Suprapubic skin (tissue), 4 donors: ENCODE results near the gene CDC27. TPM values are rescaled to one million over a fixed set of nuclear protein-coding genes. Genes with fewer than 3 reads are reported as not detected.
"Not testable (repeated sequence)": the region's sequence is repeated elsewhere in the genome, so short reads cannot be mapped to it uniquely, and the experiment has no call there.

ENCODE experiments used
- DNase-seq, 2 donors: peaks; one replicate each; pipeline ENCODE4 v3.0.0-alpha.2; 2019; ENCODE audit warnings: low spot score in 2 of 2
- H3K27ac ChIP-seq: fragments of 200-600 bp; sonication (generic); one replicate; pipeline ENCODE4 v1.5.1; 2019
- H3K27me3 ChIP-seq: fragments of 200-600 bp; sonication (generic); one replicate; pipeline ENCODE4 v1.5.1; 2019
- H3K36me3 ChIP-seq: fragments of 200-600 bp; sonication (generic); one replicate; pipeline ENCODE4 v1.5.1; 2019
- H3K4me1 ChIP-seq: fragments of 200-600 bp; sonication (generic); one replicate; pipeline ENCODE4 v1.5.1; 2019
- H3K4me3 ChIP-seq: fragments of 200-600 bp; sonication (generic); one replicate; pipeline ENCODE4 v1.5.1; 2019; ENCODE audit warnings: mild to moderate bottlenecking
- H3K9me3 ChIP-seq: fragments of 200-600 bp; sonication (generic); one replicate; pipeline ENCODE4 v1.5.1; 2019
- EP300 ChIP-seq: sonication (generic); formaldehyde crosslinking; IDR thresholded peaks from one replicate; pipeline ENCODE4 v1.6.1; 2017; ENCODE audit warnings: antibody characterized with exemption
- POLR2A ChIP-seq, 2 donors: fragments of 450-650 bp; IDR thresholded peaks; one replicate each; pipeline ENCODE4 v1.6.1; 2017; ENCODE audit warnings: antibody characterized with exemption in 2 of 2, mild to moderate bottlenecking in 2 of 2, moderate library complexity in 2 of 2
- POLR2AphosphoS5 ChIP-seq, 3 donors: sonication (generic); formaldehyde crosslinking; IDR thresholded peaks; one replicate each; pipeline ENCODE4 v1.6.1; 2017; ENCODE audit warnings: antibody characterized with exemption in 3 of 3
- WGBS: methylation state at CpG from one replicate; pipeline ENCODE4 v1.1.5; 2018; 5-methylcytosine and 5-hydroxymethylcytosine counted together
- total RNA-seq, 4 donors: library from RNA; depleted of rRNA; stranded (reverse); fragments of >200 nt; gene quantifications; one replicate each; pipeline ENCODE4 v1.1.0, GENCODE V29; 2016
- TF ChIP-seq, protein P1 (sequence below), 2 donors: fragments of 200-600 bp in 1 of 2; fragments of 450-650 bp in 1 of 2; sonication (generic) in 1 of 2; IDR thresholded peaks; one replicate each; pipeline ENCODE4 v1.5.1; 2016 to 2019; ENCODE audit warnings: antibody characterized with exemption in 2 of 2, mild to moderate bottlenecking in 1 of 2, moderate library complexity in 1 of 2

The CDC27 gene
- total RNA-seq, 4 donors from 2014 or later: 45.1 to 66.6 (median 52.1) TPM

DNA sequence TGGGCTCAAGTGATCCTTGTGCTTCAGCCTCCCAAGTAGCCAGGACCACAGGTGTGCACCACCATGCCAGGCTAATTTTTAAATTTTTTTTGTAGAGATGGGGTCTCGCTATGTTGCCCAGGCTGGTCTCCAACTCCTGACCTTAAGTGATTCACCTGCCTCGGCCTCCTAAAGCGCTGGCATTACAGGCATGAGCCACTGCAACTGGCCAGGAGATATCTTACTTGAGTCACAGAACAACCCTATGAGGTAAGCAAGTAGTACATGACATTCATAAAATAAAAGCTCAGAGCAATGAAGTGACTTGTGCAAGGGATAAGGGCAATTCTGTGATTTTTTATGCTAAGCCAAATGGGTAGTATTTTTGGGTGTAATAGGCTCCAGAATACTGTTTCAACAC is 57.3 kb downstream of the CDC27 start:
- no peaks in the 10 kb centered on the region for H3K27me3 ChIP-seq
- H3K27ac ChIP-seq: no peak overlapping the region
- no peaks in the 10 kb centered on the region for H3K4me1 ChIP-seq
- peaks cover 68% of the 10 kb centered on the region for H3K36me3 ChIP-seq
- DNase-seq: no peak
- H3K9me3 ChIP-seq: no peaks in the 10 kb centered on the region
- no peak overlapping the region for H3K4me3 ChIP-seq
- 77% methylated on average over 3 of the region's 3 CpGs for WGBS
- TF ChIP-seq POLR2A (IDR thresholded peaks at IDR 0.05) (no peak), POLR2AphosphoS5 (IDR thresholded peaks at IDR 0.05) (no peak), EP300 (no peak)
- TF ChIP-seq, protein P1, sequence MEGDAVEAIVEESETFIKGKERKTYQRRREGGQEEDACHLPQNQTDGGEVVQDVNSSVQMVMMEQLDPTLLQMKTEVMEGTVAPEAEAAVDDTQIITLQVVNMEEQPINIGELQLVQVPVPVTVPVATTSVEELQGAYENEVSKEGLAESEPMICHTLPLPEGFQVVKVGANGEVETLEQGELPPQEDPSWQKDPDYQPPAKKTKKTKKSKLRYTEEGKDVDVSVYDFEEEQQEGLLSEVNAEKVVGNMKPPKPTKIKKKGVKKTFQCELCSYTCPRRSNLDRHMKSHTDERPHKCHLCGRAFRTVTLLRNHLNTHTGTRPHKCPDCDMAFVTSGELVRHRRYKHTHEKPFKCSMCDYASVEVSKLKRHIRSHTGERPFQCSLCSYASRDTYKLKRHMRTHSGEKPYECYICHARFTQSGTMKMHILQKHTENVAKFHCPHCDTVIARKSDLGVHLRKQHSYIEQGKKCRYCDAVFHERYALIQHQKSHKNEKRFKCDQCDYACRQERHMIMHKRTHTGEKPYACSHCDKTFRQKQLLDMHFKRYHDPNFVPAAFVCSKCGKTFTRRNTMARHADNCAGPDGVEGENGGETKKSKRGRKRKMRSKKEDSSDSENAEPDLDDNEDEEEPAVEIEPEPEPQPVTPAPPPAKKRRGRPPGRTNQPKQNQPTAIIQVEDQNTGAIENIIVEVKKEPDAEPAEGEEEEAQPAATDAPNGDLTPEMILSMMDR (IDR thresholded peaks at IDR 0.05): no peak

- not testable (repeated sequence) for H3K9me3 ChIP-seq, DNase-seq, H3K4me1 ChIP-seq, H3K27ac ChIP-seq, H3K4me3 ChIP-seq, H3K27me3 ChIP-seq
- 99% methylated on average over 3 of the region's 3 CpGs for WGBS
- peaks cover 62% of the 10 kb centered on the region for H3K36me3 ChIP-seq
Measured at GRCh38 chr17:47126835-47127234, 62.3 kb downstream of the CDC27 start.

- not testable (repeated sequence) for H3K4me1 ChIP-seq, H3K27me3 ChIP-seq, H3K27ac ChIP-seq, H3K9me3 ChIP-seq, DNase-seq, H3K4me3 ChIP-seq
- WGBS: 92% methylated on average over 2 of the region's 2 CpGs
- peaks cover 46% of the 10 kb centered on the region for H3K36me3 ChIP-seq
Measured at GRCh38 chr17:47123262-47123661, 65.8 kb downstream of the CDC27 start.

- WGBS: 69% methylated on average over 5 of the region's 5 CpGs
- TF ChIP-seq POLR2A (IDR thresholded peaks at IDR 0.05) (no peak), EP300 (no peak)
- H3K9me3 ChIP-seq: no peaks in the 10 kb centered on the region
- no peak for DNase-seq
- no peak overlapping the region for H3K4me3 ChIP-seq
- H3K36me3 ChIP-seq: peaks cover 25% of the 10 kb centered on the region
- no peaks in the 10 kb centered on the region for H3K27me3 ChIP-seq
- no peak overlapping the region for H3K27ac ChIP-seq
- H3K4me1 ChIP-seq: no peaks in the 10 kb centered on the region
Measured at GRCh38 chr17:47120521-47121095, 68.5 kb downstream of the CDC27 start.

- H3K9me3 ChIP-seq: no peaks in the 10 kb centered on the region
- H3K27ac ChIP-seq: no peak overlapping the region
- 50% methylated on average over 2 of the region's 2 CpGs for WGBS
- TF ChIP-seq, protein P1 (IDR thresholded peaks at IDR 0.05): no peak
- TF ChIP-seq POLR2A (IDR thresholded peaks at IDR 0.05) (no peak), POLR2AphosphoS5 (IDR thresholded peaks at IDR 0.05) (no peak), EP300 (no peak)
- no peak overlapping the region for H3K4me3 ChIP-seq
- no peaks in the 10 kb centered on the region for H3K27me3 ChIP-seq
- DNase-seq: no peak
- no peaks in the 10 kb centered on the region for H3K4me1 ChIP-seq
- peaks cover 24% of the 10 kb centered on the region for H3K36me3 ChIP-seq
Measured at GRCh38 chr17:47119746-47120520, 69.2 kb downstream of the CDC27 start.

DNA sequence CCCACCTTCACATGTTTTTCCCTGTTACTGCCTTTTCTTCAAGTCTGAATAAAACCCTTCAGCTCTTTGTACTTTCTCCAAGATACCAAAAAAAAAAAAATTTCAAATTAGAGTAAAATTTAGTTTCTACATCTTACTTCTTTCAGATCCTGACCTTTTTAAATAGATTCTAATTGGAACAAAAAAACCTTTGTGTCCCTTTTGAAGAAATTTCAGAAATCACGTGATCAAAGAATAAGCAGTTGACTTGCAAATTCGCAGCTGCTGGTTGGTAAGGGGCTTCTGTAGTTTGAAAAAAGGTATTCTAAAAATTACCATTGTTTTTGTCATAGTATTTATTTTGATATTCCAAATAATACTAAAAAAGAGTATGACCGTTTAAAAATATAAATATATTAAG is 71.7 kb downstream of the CDC27 start:
- no peak overlapping the region for H3K4me3 ChIP-seq
- peaks cover 19% of the 10 kb centered on the region for H3K36me3 ChIP-seq
- no peak for DNase-seq
- 82% methylated on average over 3 of the region's 3 CpGs for WGBS
- no peak overlapping the region for H3K27ac ChIP-seq
- no peaks in the 10 kb centered on the region for H3K27me3 ChIP-seq
- TF ChIP-seq, protein P1 (IDR thresholded peaks at IDR 0.05): no peak
- TF ChIP-seq EP300 (no peak), POLR2AphosphoS5 (IDR thresholded peaks at IDR 0.05) (no peak), POLR2A (IDR thresholded peaks at IDR 0.05) (no peak)
- H3K4me1 ChIP-seq: no peaks in the 10 kb centered on the region
- no peaks in the 10 kb centered on the region for H3K9me3 ChIP-seq
